Spinal cord (tissue), 10 donors: ENCODE data around the gene FBXO28. TPM values are rescaled to one million over a fixed set of nuclear protein-coding genes. Genes with fewer than 3 reads are reported as not detected.

Source experiments
- DNase-seq, 6 donors: peaks; one replicate each; pipeline versions ENCODE4 v3.0.0 to v3.0.0-alpha.2; 2013 to 2015; ENCODE audit warnings: low spot score in 6 of 6, low read depth in 4 of 6
- H3K27ac ChIP-seq: one replicate; pipeline ENCODE4 v1.5.1; 2013; ENCODE audit warnings: low read depth, low read length, control low read depth
- H3K27me3 ChIP-seq: one replicate; pipeline ENCODE4 v1.6.1; 2013; ENCODE audit warnings: low read length; ENCODE audit not compliant: control insufficient read depth, insufficient read depth
- H3K36me3 ChIP-seq: one replicate; pipeline ENCODE4 v1.6.1; 2013; ENCODE audit warnings: low read length; ENCODE audit not compliant: control insufficient read depth, insufficient read depth
- H3K4me1 ChIP-seq: one replicate; pipeline ENCODE4 v1.6.1; 2013; ENCODE audit warnings: low read length; ENCODE audit not compliant: control insufficient read depth, insufficient read depth
- H3K4me3 ChIP-seq: one replicate; pipeline ENCODE4 v1.5.1; 2013; ENCODE audit warnings: low read depth, low read length, control low read depth
- H3K9me3 ChIP-seq: one replicate; pipeline ENCODE4 v1.6.1; 2013; ENCODE audit warnings: low read length; ENCODE audit not compliant: control insufficient read depth, insufficient read depth
- WGBS: methylation state at CpG from one replicate; pipeline ENCODE4 v1.1.5; 2013; ENCODE audit warnings: missing lambda C conversion rate; ENCODE audit not compliant: insufficient coverage; 5-methylcytosine and 5-hydroxymethylcytosine counted together
- polyA plus RNA-seq, 2 donors: library from polyadenylated mRNA; unstranded; fragments of 120-200 nt; gene quantifications; one replicate each; pipeline ENCODE4 v1.2.1, GENCODE V29; 2013; ENCODE audit not compliant: insufficient read length in 2 of 2
- total RNA-seq, 2 donors: library from RNA; depleted of rRNA in 1 of 2; stranded (reverse); fragments of 120-200 nt in 1 of 2; fragments of >200 nt in 1 of 2; gene quantifications; one replicate each; pipeline versions ENCODE4 v1.2.3 to v1.2.4, GENCODE V29; 2013 to 2014
- donor health status: healthy.

The FBXO28 gene
- total and polyA plus RNA-seq, 4 donors = 20.1 to 42.3 (median 26.6) TPM

DNA sequence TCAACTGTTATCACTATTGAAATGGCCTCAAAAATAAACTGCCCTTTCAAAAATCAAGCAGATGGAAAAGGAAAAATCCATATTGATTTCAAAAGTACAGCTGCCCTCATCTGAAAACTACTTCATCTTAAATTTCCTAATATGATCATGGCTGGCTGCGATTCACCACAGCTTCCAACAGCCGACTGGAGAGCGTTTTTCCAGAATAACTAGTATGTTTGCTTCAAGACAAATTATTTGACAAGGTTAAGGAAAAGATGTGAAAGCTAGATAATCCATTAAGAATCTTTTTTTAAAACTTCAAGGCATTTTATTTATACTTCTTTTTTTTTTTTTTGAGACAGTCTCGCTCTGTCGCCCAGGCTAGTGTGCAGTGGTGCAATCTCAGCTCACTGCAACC, 65.0 kb downstream of the FBXO28 start:
- no peaks in the 10 kb centered on the region for H3K36me3 ChIP-seq
- peaks cover 16% of the 10 kb centered on the region for H3K4me1 ChIP-seq
- DNase-seq = no peak
- no peaks in the 10 kb centered on the region for H3K9me3 ChIP-seq
- no CpG with 5 or more reads among the region's 5 CpGs for WGBS
- H3K4me3 ChIP-seq = no peak overlapping the region
- H3K27me3 ChIP-seq = no peaks in the 10 kb centered on the region
- H3K27ac ChIP-seq = no peak overlapping the region

DNA sequence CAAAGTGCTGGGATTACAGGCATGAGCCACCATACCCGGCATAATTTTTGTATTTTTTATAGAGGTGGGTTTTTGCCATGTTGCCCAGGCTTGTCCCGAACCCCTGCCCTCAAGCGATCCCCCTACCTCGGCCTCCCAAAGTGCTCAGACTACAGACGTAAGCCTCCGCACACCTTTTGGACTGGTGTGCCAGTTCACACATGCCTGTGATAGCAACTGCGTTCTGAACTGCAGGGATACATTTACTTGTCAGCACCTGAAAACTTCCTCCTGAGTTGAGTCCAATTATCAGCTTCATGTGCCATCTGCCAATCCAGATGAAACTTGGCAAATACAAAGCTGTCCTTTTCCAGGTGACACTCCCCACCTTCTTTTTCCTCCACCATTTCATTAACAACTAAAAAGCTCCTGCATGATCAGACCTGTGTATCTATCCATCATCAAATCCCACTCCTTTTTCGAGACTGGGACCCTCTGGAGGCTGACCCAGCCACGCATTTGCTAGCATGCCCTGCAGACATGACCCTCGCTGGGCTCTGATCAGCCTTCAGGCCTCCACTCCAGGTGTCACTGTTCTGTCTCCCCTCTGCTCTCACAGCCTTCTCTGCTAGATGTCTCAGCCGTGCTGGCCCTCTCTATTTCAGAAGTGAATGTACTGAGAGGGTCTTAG, 67.0 kb downstream of the FBXO28 start:
- Histone ChIP-seq H3K27me3 (no peaks in the 10 kb centered on the region), H3K4me3 (no peak overlapping the region), H3K36me3 (peaks cover 6% of the 10 kb centered on the region), H3K9me3 (no peaks in the 10 kb centered on the region), H3K4me1 (peaks cover 25% of the 10 kb centered on the region), H3K27ac (no peak overlapping the region)
- 95% methylated on average over 9 of the region's 11 CpGs for WGBS
- no peak for DNase-seq

DNA sequence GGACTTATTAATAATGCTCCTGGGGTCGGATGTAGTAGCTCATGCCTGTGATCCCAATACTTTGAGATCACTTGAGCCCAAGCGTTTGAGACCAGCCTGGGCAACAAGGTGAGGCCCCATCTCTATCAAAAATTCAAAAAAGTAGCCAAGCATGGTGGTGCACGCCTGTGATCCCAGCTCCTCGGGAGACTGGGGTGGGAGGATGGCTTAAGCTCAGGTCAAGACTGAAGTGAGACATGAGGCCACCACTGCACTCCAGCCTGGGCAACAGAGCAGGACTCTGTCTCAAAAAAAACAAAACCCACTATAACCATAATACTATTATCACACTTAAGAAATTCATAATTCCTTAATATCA, 67.5 kb downstream of the FBXO28 start:
- H3K4me1 ChIP-seq = peaks cover 25% of the 10 kb centered on the region
- H3K27me3 ChIP-seq = no peaks in the 10 kb centered on the region
- H3K4me3 ChIP-seq = no peak overlapping the region
- H3K9me3 ChIP-seq = no peaks in the 10 kb centered on the region
- peaks cover 8% of the 10 kb centered on the region for H3K36me3 ChIP-seq
- 100% methylated on average over 2 of the region's 4 CpGs for WGBS
- no peak for DNase-seq
- H3K27ac ChIP-seq = no peak overlapping the region

DNA sequence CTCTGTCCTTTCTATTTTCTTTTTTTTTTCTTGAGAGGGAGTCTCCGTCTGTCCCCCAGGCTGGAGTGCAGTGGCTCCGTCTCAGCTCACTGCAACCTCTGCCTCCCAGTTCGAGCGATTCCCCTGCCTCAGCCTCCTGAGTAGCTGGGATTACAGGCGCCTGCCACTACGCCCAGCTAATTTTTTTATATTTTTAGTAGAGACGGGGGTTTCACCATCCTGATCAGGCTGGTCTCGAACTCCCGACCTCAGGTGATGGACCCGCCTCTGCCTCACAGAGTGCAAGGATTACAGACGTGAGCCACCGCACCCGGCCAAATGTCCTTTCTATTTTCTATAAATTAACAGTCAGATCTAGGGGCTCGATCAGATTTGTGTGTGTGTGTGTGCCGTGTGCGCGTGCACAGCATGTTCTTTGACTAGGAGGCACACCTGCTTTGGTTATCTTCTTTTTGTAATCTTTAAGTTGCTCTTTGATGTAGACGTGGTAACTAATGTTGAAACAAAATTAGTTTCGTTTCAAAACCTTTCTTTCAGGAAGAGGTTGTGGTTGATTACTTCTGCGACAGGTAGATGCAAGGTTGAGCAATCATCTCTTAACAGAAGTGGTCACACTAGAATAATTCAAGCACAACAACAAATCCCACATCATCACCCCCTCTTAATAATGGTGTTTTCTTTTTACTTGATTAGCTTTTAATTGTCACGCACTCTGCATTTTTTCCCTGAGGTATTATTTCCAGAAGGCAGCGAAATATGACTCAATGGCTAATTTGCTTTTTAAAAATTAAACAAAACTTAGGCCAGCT, 68.3 kb downstream of the FBXO28 start:
- 59% methylated on average over 10 of the region's 22 CpGs for WGBS
- DNase-seq = peak in 1 of 6 donors; percentile 15
- Histone ChIP-seq H3K4me1 (peaks cover 25% of the 10 kb centered on the region), H3K9me3 (no peaks in the 10 kb centered on the region), H3K27ac (peak overlapping the region; percentile 85), H3K27me3 (no peaks in the 10 kb centered on the region), H3K4me3 (peak overlapping the region; percentile 77), H3K36me3 (peaks cover 8% of the 10 kb centered on the region)

DNA sequence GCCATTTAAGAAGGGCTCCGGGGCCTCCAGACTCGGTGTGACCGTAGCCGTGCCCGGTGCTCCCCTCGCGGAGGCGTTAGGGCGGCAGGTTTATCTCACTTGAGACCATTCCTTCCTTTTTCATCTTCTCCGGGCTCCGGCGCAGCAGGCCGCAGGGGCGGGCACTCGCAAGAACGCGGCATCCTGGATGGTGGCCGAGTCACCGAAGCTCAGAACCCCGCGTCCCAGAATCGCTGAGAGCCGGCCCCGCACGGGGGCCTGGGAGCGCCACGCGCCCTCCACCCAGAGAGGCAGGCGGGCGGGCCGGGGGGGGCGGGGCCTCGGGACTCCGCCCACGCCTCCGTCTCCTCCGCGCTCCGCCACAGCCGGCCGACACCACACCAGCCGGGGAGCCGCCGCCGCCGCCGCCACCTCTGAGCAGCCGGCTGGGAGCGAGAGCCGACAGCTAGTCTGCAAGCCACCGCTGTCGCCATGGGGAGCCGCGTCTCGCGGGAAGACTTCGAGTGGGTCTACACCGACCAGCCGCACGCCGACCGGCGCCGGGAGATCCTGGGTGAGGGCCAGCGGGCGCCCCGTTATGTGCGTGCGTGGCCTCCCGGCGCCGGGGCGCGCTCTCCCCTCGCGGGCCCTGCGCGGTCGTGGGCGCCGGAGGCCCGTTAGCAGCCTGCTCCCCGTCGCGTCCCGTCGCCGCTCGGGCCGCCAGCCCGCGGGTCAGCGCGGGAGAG, 69.1 kb downstream of the FBXO28 start, which contains the start of gene DEGS1:
Gene DEGS1, plus strand, starts transcription at position 375 of the 725 bp plus-strand sequence. Its CDS starts 97 bp downstream, at position 472.
- WGBS = under 1% methylated on average over 94 of the region's 94 CpGs
- Histone ChIP-seq H3K27me3 (no peaks in the 10 kb centered on the region), H3K27ac (peak within 1 kb of the TSS; percentile 87), H3K4me1 (peaks cover 25% of the 10 kb centered on the region), H3K36me3 (peaks cover 8% of the 10 kb centered on the region), H3K4me3 (peak within 1 kb of the TSS; percentile 77), H3K9me3 (no peaks in the 10 kb centered on the region)
- DNase-seq = peak; percentile 63 to 96 (median 80)

DNA sequence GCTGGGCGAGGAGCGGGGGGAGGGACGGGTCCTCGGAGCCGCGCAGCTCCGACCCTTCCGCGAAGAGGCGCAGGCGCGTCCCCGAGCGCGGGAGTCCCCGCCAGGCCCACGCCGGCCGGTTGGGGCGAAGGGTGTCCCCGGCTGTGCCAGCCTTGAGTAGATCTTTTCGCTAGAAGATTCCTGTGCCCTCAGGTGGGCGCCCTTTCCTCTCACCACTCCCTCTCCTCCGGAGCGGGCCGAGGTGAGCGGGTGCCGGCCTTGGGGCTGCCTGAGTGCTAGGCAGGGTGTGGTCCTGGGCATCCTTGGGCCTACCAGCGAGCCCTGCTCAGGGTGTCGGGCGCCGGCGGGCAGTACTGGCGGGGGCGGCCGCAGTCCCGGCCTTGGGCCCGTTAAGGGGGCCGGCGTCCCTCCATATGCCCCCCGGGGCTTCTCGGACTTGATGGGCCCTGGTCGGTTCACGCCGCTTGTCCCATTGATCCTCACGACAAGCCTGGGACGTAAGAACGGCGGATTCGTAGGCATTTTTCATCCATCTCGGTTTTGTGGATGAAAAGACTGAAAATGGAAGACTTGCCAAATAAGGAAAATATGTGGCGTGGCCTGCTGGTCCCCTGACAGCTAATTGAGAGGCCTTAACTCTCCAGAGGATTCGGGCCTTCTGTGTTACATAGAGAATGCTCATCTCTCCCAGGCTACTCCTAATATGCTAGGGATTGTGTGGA, 69.8 kb downstream of the FBXO28 start:
- H3K9me3 ChIP-seq = no peaks in the 10 kb centered on the region
- H3K27ac ChIP-seq = peak overlapping the region; percentile 87
- H3K36me3 ChIP-seq = peaks cover 8% of the 10 kb centered on the region
- H3K27me3 ChIP-seq = no peaks in the 10 kb centered on the region
- peak; percentile 24 to 82 (median 46) for DNase-seq
- under 1% methylated on average over 51 of the region's 53 CpGs for WGBS
- peaks cover 25% of the 10 kb centered on the region for H3K4me1 ChIP-seq
- H3K4me3 ChIP-seq = peak overlapping the region; percentile 69

DNA sequence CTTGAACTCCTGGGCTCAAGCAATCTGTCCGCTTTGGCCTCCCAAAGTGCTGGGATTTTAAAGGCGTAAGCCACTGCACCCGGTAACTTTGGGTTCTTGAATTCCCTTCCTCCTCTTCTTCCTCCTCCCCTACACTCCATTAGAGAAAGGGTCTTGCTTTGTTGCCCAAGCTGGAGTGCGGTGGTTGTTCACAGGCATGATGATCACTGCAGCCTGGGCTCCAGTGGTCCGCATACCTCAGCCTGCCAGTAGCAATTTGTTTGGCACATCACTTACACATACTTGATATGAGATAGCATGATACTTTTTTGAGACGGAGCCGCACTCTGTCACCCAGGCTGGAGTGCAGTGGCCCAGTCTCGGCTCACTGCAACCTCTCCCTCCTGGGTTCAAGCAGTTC, 71.3 kb downstream of the FBXO28 start:
- no peaks in the 10 kb centered on the region for H3K9me3 ChIP-seq
- no peak overlapping the region for H3K27ac ChIP-seq
- DNase-seq = no peak
- peaks cover 9% of the 10 kb centered on the region for H3K36me3 ChIP-seq
- 96% methylated on average over 5 of the region's 8 CpGs for WGBS
- H3K27me3 ChIP-seq = no peaks in the 10 kb centered on the region
- peaks cover 25% of the 10 kb centered on the region for H3K4me1 ChIP-seq
- H3K4me3 ChIP-seq = no peak overlapping the region

DNA sequence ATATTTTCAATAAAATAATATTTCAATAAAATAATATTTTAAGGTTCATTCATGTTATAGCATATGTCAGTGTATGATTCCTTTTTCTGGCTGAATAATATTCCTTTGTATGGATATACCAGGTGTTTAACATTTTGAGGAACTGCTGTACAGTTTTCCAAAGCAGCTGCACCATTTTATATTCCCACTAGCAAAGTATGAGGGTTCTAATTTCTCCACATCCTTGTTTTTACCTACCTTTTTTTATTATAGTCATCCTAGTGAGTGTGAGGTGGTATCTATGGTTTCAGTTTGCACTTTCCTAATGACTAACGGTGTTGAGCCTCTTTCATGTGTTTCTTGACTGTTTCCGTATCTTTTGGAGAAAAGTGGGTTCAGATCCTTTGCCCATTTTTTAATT, 74.4 kb downstream of the FBXO28 start:
- Histone ChIP-seq H3K27ac (no peak overlapping the region), H3K9me3 (no peaks in the 10 kb centered on the region), H3K36me3 (peaks cover 24% of the 10 kb centered on the region), H3K4me1 (peaks cover 16% of the 10 kb centered on the region), H3K27me3 (no peaks in the 10 kb centered on the region), H3K4me3 (no peak overlapping the region)
- WGBS = no CpG with 5 or more reads among the region's 2 CpGs
- no peak for DNase-seq

DNA sequence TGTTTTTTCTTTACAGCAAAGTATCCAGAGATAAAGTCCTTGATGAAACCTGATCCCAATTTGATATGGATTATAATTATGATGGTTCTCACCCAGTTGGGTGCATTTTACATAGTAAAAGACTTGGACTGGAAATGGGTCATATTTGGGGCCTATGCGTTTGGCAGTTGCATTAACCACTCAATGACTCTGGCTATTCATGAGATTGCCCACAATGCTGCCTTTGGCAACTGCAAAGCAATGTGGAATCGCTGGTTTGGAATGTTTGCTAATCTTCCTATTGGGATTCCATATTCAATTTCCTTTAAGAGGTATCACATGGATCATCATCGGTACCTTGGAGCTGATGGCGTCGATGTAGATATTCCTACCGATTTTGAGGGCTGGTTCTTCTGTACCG, 75.7 kb downstream of the FBXO28 start:
- no peak overlapping the region for H3K27ac ChIP-seq
- no peaks in the 10 kb centered on the region for H3K9me3 ChIP-seq
- no peak overlapping the region for H3K4me3 ChIP-seq
- 89% methylated on average over 1 of the region's 7 CpGs for WGBS
- peaks cover 9% of the 10 kb centered on the region for H3K4me1 ChIP-seq
- no peak for DNase-seq
- peaks cover 34% of the 10 kb centered on the region for H3K36me3 ChIP-seq
- no peaks in the 10 kb centered on the region for H3K27me3 ChIP-seq
